NCI-H774 (cell line): ENCODE data around the gene LINGO1.

ENCODE experiments used
- DNase-seq: peaks from one replicate; lab custom pipeline; 2025; lab: John Stamatoyannopoulos, UW

Gene LINGO1

GRCh38 chr15:77568973-77569728, 63.6 kb downstream of the LINGO1 start:
- peak; percentile 37 for DNase-seq

GRCh38 chr15:77568014-77568972, 64.4 kb downstream of the LINGO1 start:
- DNase-seq: no peak

GRCh38 chr15:77567202-77567601, 65.5 kb downstream of the LINGO1 start:
- no peak for DNase-seq

GRCh38 chr15:77566092-77566491, 66.6 kb downstream of the LINGO1 start:
- DNase-seq: no peak

- DNase-seq: no peak
Observed at GRCh38 chr15:77565378-77565915, 67.3 kb downstream of the LINGO1 start.

GRCh38 chr15:77564938-77565337, 67.8 kb downstream of the LINGO1 start:
- no peak for DNase-seq

- no peak for DNase-seq
Observed at GRCh38 chr15:77564341-77564740, 68.4 kb downstream of the LINGO1 start.

- no peak for DNase-seq
Observed at GRCh38 chr15:77563623-77564156, 69.0 kb downstream of the LINGO1 start.
